NCI-H1694 (cell line): Measurements from ENCODE around the gene VILL.

Experiments used
- DNase-seq: peaks from one replicate; lab custom pipeline; 2025; lab: John Stamatoyannopoulos, UW

The VILL gene

GRCh38 chr3:37990527-37990926, at the start of gene VILL:
Gene VILL (plus strand): TSS chr3:37990786. CDS start chr3:37993673, 2,887 bp downstream.
- DNase-seq: no peak

GRCh38 chr3:37941608-37942508, 48.7 kb upstream of the VILL start:
- DNase-seq: no peak

GRCh38 chr3:37942646-37943045, 47.9 kb upstream of the VILL start:
- no peak for DNase-seq

GRCh38 chr3:37943126-37943525, 47.5 kb upstream of the VILL start:
- no peak for DNase-seq

- DNase-seq: no peak
Measured at GRCh38 chr3:37943631-37944314, 46.8 kb upstream of the VILL start.

- no peak for DNase-seq
Measured at GRCh38 chr3:37944391-37944842, 46.2 kb upstream of the VILL start.

- no peak for DNase-seq
Measured at GRCh38 chr3:37945156-37945806, 45.3 kb upstream of the VILL start.

GRCh38 chr3:37945807-37946530, 44.6 kb upstream of the VILL start:
- no peak for DNase-seq

GRCh38 chr3:37946531-37946889, 44.1 kb upstream of the VILL start:
- DNase-seq: no peak

- DNase-seq: no peak
Measured at GRCh38 chr3:37949866-37950265, 40.7 kb upstream of the VILL start.

- DNase-seq: no peak
Measured at GRCh38 chr3:37952564-37952963, 38.0 kb upstream of the VILL start.

- no peak for DNase-seq
Measured at GRCh38 chr3:37953226-37953625, 37.4 kb upstream of the VILL start.

- no peak for DNase-seq
Measured at GRCh38 chr3:37953707-37954394, 36.7 kb upstream of the VILL start.

GRCh38 chr3:37954881-37955280, 35.7 kb upstream of the VILL start:
- no peak for DNase-seq

GRCh38 chr3:37955918-37956707, 34.5 kb upstream of the VILL start:
- no peak for DNase-seq

- no peak for DNase-seq
Measured at GRCh38 chr3:37956723-37957538, 33.7 kb upstream of the VILL start.

GRCh38 chr3:37957539-37957936, 33.0 kb upstream of the VILL start:
- DNase-seq: no peak

- DNase-seq: no peak
Measured at GRCh38 chr3:37961622-37962431, 28.8 kb upstream of the VILL start.

GRCh38 chr3:37963016-37963415, 27.6 kb upstream of the VILL start:
- no peak for DNase-seq
